T follicular helper cell (primary cell): ENCODE data around the gene CACNA1G.

Source experiments
- DNase-seq: peaks from one replicate; pipeline ENCODE4 v3.0.0-alpha.2; 2020; ENCODE audit warnings: low read depth

Gene CACNA1G

DNA sequence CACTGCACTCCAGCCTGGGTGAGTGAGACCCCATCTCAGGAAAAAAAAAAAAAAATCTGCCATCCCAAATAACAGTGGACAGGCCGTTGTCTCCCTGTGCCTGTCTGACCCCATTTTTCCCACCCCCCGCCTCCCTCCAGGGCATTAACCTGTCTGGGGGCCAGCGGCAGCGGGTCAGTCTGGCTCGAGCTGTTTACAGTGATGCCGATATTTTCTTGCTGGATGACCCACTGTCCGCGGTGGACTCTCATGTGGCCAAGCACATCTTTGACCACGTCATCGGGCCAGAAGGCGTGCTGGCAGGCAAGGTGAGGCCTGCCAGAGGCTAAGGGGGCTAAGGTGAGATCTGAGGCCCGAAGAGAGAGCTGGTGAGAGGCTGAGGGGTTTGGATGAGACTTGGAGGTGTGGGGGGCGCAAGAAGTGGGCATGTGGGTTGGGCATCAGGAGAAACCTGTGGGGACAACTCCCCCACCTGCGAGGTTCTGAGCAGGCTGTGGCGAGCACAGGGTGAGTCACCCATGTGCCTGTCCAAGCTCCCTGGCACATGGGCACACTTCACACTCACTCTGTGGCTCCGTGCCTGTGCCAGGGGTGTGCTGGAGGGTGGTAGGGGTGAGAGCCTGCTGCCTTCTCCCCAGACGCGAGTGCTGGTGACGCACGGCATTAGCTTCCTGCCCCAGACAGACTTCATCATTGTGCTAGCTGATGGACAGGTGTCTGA, 112.5 kb downstream of the CACNA1G start:
- no peak for DNase-seq

DNA sequence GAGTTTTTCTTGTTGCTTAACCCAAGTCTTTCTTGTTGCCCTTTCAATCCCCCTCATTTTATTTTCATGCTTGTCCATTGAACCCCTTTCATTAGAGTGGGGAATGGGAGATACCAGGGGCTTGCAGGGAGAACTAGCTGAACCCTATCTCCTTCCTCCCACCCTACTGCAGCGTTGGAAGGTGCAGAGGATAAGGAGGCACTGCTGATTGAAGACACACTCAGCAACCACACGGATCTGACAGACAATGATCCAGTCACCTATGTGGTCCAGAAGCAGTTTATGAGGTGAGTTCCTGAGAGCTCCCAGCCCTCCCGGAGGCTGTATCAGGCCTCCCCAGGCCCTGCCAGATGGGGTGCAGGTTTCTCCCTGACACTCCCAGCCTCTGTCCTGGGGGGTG, 114.7 kb downstream of the CACNA1G start:
- DNase-seq: no peak

DNA sequence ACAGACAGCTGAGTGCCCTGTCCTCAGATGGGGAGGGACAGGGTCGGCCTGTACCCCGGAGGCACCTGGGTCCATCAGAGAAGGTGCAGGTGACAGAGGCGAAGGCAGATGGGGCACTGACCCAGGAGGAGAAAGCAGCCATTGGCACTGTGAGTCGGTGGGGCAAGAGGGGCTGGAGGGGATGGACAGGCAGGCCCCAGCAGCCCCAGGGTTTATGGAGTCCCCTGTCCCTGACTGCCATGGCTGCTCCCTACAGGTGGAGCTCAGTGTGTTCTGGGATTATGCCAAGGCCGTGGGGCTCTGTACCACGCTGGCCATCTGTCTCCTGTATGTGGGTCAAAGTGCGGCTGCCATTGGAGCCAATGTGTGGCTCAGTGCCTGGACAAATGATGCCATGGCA, 115.1 kb downstream of the CACNA1G start:
- no peak for DNase-seq

DNA sequence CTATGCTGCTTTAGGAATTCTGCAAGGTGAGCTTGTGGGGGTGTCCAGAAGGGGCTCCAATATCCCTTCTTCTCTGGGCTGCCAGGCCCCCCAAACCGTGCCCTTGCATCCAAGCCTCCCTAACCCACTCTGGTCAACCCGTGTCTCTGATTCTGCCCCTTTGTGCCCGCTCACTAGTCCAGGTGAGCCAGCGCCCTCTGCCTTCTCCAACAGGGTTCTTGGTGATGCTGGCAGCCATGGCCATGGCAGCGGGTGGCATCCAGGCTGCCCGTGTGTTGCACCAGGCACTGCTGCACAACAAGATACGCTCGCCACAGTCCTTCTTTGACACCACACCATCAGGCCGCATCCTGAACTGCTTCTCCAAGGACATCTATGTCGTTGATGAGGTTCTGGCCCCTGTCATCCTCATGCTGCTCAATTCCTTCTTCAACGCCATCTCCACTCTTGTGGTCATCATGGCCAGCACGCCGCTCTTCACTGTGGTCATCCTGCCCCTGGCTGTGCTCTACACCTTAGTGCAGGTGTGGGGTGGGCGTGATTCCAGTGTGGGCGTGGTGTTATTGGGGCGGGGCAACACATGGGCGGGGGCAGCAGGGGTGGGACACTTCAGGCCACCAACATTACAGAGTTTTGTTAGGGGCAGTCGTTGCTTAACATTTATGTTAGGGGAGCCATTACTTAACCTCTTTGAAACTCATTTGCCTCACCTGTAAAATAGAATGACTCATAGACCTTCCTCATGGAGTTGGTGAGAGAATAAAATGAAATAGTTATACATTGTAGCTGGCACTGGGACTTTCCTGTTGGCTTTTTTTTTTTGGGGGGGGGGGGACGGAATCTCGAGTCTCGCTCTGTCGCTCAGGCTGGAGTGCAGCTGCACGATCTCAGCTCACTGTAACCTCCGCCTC, 115.8 kb downstream of the CACNA1G start:
- DNase-seq: no peak
